Adrenal gland (tissue), 5 donors: ENCODE data around the gene ZBTB32.

Experiments
- POLR2A ChIP-seq, 2 donors: fragments of 450-650 bp; IDR thresholded peaks; one replicate each; pipeline ENCODE4 v1.6.1; 2017; ENCODE audit warnings: antibody characterized with exemption in 2 of 2, mild to moderate bottlenecking in 2 of 2, moderate library complexity in 1 of 2
- TF ChIP-seq, protein P1 (sequence below), 6 experiments: fragments of 450-650 bp in 4 of 6; fragments of 200-600 bp in 2 of 6; sonication (generic) in 1 of 6; IDR thresholded peaks; 1 replicate in 5 of 6; 2 replicates in 1 of 6; pipeline versions ENCODE4 v1.5.1 to v1.8.0; 2016 to 2021; ENCODE audit warnings: antibody characterized with exemption in 6 of 6, mild to moderate bottlenecking in 2 of 6, moderate library complexity in 1 of 6
- donor health status: DM: no; HTN: no; CAD: no.

DNA sequence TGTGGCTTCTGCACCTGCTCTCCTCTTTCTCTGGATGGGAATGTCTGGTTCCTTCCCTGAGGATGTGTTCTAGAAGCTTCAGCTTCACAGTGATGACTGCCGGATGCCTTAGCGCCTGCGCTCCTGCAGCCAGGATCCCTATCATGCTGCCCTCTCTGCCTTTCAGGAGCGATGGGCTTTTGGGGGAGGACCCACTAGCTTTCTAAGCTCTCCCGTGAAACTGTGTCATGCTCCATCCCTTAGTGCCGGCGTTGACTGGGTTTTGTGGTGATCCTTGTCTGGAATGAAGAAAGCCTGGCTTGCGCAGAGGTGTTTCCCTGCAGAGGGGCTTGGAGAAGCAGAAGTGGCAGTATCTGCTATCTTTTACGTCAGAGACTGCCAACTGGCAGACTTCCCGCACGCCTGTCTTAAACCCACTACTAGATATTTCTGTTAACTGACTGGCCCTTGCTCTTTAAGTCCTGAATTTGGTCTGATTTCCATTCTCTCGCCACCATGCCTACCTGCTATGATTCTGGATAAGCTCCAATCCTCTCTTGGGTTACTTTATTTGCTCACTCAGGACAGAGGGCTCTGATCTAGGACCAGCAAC is 9.6 kb downstream of the ZBTB32 start:
- TF ChIP-seq, protein P1, sequence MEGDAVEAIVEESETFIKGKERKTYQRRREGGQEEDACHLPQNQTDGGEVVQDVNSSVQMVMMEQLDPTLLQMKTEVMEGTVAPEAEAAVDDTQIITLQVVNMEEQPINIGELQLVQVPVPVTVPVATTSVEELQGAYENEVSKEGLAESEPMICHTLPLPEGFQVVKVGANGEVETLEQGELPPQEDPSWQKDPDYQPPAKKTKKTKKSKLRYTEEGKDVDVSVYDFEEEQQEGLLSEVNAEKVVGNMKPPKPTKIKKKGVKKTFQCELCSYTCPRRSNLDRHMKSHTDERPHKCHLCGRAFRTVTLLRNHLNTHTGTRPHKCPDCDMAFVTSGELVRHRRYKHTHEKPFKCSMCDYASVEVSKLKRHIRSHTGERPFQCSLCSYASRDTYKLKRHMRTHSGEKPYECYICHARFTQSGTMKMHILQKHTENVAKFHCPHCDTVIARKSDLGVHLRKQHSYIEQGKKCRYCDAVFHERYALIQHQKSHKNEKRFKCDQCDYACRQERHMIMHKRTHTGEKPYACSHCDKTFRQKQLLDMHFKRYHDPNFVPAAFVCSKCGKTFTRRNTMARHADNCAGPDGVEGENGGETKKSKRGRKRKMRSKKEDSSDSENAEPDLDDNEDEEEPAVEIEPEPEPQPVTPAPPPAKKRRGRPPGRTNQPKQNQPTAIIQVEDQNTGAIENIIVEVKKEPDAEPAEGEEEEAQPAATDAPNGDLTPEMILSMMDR (IDR thresholded peaks at IDR 0.05): no peak
- no peak for TF ChIP-seq POLR2A (IDR thresholded peaks at IDR 0.05)
